HG02588 (cell line): Measurements from ENCODE around the gene FAM107B.
A peak's percentile ranks its signal among the peaks of the same experiment; 100 is the strongest.

ENCODE experiments used
- ATAC-seq: cut with Tn5 transposase; IDR thresholded peaks from one replicate; pipeline ENCODE4 v1.9.1; 2021; ENCODE audit warnings: mild to moderate bottlenecking, moderate library complexity; ENCODE audit not compliant: unreplicated experiment

The FAM107B gene

DNA sequence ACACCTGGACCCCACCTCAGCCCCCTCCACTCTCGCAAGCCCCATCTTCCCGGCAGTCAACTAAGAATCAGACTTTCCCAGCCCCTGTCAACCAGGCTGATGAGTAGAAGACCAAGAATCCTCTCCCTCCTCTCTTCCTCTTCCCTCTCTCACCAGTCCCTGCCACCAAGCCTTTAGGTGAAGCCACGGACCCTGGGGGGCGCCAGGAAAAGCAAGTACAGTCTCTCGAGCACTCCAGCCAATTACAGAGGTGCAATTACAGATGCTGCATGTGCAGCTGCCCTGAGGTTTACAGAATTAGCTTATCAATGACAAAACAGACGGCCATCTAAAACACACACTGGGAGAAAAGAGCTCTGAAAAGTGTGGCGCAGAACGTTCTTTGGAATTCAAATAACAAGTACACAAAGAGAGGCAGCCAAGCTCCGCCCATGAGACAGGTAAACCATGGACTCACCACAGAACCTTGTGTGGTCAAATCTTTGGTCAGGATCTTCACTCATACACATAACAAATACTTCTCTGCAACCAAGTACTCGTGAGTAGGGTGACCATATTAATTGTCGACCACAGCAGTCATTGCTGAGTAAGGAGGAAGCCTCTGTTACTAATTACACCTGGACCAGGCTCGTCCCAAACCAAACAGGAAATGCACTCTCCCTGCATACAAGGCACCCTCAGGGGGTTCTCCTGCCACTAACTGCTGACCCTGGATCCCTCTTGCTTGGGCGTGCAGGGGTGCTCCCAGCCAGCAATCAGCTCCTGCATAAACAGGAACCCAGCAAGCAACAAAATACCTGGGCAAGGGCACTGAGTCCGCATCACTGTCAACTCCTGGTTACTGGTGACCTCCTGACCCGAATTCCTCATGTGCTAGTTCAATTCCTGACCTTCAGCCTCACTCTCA lies 189.2 kb downstream of the FAM107B start:
- ATAC-seq: no peak

- ATAC-seq: no peak
These were observed 190.0 kb downstream of the FAM107B start for GRCh38 chr10:14584661-14585060.

GRCh38 chr10:14583967-14584366 lies 190.7 kb downstream of the FAM107B start:
- ATAC-seq: no peak

- ATAC-seq: no peak
These were observed 191.4 kb downstream of the FAM107B start for GRCh38 chr10:14583252-14583651.

GRCh38 chr10:14581553-14582321 lies 193.0 kb downstream of the FAM107B start:
- ATAC-seq: no peak

GRCh38 chr10:14580671-14581332 lies 193.9 kb downstream of the FAM107B start:
- no peak for ATAC-seq

DNA sequence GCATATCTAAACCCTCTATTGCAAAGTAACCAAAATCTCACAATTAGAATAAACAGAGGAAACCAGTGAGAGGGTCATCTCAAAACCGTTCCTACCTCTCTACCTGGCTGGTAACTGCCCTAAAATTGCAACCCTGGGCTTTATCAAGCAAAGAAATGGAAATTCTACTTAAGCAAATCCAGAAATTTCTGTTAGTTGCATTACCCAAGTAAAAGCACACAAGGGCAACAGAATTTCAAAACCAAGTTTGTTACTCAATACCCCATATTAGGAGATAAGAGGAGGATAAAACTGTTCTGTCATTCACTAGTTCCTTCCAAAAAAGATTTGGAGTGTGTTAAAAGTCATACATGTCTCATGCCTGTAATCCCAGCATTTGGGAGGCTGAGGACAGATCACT lies 195.3 kb downstream of the FAM107B start:
- ATAC-seq: no peak

DNA sequence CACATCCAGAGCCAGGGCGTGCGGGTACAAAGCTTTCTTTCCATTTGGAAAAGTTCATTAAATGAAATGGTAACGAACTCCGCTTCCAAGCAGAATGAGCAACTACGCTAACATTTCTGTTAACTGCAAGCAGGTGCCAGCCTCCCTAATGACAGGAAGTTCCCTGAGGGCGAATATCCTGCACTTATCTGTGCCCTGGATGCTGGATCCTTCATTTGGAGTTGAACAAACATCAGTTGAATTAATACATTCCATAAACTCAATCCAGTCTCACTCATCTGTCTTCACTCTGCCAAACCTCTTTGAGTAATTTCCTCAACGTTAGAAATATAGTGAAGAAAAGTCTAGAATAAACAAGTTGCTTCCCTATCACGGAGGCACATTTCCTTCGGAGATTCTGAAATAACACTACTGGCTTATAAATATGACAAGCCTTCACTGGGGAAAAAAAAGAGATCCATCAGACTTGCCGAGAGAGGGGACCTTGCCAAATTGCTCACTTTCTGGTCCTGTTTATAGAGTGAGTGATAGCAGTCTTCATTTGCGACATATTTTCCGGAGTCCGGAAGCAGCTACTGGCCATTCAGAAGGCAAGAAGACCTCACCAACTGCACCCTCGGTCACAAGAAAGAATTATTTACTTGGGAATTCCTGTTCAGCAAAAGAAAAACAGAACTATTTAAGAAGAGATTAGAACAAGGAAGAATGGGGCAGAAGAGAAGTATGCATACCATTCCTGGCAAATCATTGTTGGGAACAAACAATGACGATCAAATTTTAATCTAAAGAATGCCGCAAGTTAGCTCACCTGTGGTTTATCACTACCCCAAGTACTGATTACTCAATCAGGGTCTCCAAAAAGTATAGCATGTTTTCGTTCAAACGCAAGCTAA lies 196.4 kb downstream of the FAM107B start:
- no peak for ATAC-seq

GRCh38 chr10:14574885-14575284 lies 199.8 kb downstream of the FAM107B start:
- ATAC-seq: no peak

DNA sequence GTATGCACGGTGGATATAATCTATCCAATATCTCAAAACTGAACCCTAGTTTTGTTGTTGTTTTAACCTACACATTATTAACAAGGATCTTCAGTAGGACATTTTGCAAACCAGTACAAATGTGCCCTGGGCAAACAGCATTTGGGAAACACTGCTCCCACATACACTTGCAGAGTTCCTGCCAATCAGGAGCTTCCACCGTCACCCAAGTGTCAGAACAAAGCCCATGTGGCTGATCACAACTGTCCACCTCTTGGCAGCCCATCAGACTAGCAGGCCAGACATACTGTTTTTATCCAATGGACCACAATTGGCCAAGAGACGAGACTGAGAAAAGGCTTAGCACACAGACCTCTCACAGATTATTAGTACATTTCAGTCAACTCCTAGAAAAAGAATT lies 200.4 kb downstream of the FAM107B start:
- no peak for ATAC-seq

DNA sequence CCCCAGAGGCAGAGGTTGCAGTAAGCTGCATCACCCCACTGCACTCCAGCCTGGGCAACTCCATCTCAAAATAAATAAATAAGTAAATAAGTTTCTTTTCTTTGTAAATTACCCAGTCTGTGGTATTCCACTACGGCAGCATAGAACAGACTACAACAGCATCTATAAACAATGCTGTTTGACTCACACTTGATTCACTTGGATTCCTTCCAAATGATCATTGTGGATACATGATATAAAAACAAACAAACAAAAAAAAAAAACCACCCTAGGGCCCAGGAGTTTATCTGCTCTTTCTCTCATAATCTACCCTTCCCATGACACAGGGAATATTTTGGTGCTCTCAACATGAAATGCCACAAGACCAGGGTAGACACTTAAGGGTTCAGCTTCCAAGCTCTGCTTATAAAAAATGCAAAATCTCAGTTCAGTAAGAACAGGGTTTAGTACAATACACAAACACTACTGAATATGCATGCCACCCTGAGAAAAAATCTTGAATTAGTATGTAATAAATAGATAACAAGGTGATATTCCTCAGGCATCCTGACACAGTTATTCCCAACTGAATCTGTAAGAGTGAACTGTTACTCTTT lies 200.9 kb downstream of the FAM107B start:
- no peak for ATAC-seq

- ATAC-seq: no peak
These were observed 201.9 kb downstream of the FAM107B start for GRCh38 chr10:14572811-14573210.

GRCh38 chr10:14571866-14572507 lies 202.7 kb downstream of the FAM107B start:
- ATAC-seq: peak; percentile 50

- no peak for ATAC-seq
These were observed 203.9 kb downstream of the FAM107B start for GRCh38 chr10:14570800-14571199.

DNA sequence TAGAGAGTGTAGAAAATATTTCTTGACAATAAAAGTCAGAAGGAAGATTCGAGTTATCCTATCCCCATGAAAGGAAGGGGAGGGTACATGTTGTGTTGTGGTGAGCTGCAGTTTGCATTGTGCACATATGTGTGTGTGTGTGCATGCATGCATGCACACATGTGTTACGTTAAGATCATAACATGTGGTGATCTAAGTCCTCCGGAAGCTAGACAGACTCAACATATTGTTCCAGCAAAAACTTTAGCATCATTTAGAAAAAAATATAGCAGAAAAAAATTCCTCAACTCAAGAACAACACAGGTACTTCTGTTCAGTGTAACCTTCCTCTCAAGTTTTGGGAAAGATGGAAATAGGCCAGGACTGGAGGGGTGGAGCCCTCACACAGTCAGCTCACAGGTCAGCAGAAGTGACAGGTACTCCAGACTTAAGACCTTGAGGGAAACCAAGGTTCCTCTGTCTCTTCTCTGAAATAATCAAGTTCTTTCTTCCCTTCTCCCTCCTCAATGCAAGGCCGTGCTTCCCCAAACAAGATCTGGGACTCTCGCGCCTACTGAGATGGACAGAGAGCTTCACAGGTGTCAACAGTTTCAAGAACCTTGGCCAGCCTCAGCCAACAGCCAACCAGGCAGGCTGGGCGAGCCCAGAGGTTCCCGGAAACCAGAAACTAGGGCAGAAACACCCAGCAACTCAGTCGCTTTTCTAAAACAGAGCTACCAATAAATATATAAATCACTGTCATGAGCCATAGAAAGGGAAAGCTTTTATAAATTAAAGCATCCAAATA lies 205.2 kb downstream of the FAM107B start:
- no peak for ATAC-seq

DNA sequence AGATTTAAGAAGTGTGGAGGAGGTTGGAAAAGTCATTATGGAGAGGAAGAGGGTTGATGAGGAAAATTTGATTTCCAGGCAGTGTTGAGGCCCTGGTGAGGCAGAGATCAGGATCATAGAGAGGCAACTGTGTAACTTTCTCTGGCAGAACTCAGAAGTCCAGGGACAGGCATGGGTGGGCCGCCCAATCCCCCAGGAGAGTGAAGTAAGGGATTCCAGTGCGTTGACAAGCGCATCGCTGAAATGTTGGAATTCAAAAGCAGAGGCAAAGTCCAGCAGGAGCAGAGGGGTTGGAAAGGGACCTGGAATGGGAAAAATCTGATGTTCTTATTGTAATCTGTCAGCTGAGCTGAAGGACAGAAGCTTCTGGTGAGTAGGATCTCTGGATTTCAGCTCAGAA lies 207.3 kb downstream of the FAM107B start:
- ATAC-seq: no peak

- no peak for ATAC-seq
These were observed 208.2 kb downstream of the FAM107B start for GRCh38 chr10:14566498-14566897.

DNA sequence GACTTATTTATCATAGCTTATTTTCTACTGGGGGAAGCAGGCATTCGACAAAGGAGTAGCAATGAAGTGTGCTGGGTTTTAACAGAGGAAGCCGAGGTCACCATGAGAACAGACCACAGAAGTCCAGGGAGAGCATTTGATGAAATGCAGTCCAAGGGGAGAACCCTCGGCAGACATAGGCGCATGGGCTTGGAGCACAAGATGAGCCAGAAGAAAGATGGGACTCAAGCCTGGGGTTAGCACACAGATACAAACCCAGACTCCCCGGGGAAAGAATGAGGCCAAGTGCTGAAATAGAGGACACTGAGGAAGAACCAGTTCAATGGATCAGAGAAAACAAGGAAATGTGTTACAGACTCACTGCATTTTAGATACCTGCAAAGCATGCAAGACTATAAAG lies 209.5 kb downstream of the FAM107B start:
- ATAC-seq: no peak

DNA sequence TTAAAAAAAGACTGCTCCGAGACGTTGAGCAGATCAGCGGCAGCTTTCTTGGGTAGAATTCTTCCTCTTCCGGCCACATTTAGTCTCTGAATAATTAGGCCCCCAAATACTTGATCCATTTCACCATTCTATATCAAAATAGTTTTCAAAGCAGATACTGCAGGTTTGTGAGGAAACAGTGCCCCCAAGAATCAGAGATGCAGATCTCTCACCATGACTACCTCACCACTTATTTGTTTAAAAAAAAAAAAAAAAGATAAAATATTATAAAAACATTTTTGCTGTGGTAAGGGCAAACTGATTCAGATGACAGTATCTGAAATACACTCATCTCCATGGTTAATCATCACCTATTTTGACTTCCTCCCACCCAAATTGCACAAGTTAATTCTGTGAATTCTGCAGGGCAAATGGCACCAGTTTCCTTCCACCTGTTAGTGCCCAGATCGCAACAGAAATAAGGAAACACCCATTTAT lies 210.4 kb downstream of the FAM107B start:
- ATAC-seq: no peak
